HG03558 (cell line): ENCODE data around the gene ZBTB40.

Experiments used
- ATAC-seq: cut with Tn5 transposase; IDR thresholded peaks from one replicate; pipeline ENCODE4 v1.9.1; 2021; ENCODE audit warnings: moderate number of reproducible peaks; ENCODE audit not compliant: unreplicated experiment; ENCODE audit errors: extremely low read depth

Gene ZBTB40

GRCh38 chr1:22496536-22497160 lies 45.0 kb downstream of the ZBTB40 start:
- no peak for ATAC-seq

GRCh38 chr1:22498463-22498862 lies 46.8 kb downstream of the ZBTB40 start:
- no peak for ATAC-seq

GRCh38 chr1:22500058-22500457 lies 48.4 kb downstream of the ZBTB40 start:
- no peak for ATAC-seq

GRCh38 chr1:22500471-22500870 lies 48.8 kb downstream of the ZBTB40 start:
- no peak for ATAC-seq

GRCh38 chr1:22502202-22502601 lies 50.6 kb downstream of the ZBTB40 start:
- ATAC-seq: no peak

- ATAC-seq: no peak
Measured at GRCh38 chr1:22503721-22504410, 52.2 kb downstream of the ZBTB40 start.

GRCh38 chr1:22506130-22506692 lies 54.6 kb downstream of the ZBTB40 start:
- no peak for ATAC-seq

GRCh38 chr1:22507587-22507986 lies 55.9 kb downstream of the ZBTB40 start:
- ATAC-seq: no peak

GRCh38 chr1:22508329-22508728 lies 56.7 kb downstream of the ZBTB40 start:
- no peak for ATAC-seq

- ATAC-seq: no peak
Measured at GRCh38 chr1:22508991-22509390, 57.3 kb downstream of the ZBTB40 start.

GRCh38 chr1:22509815-22510214 lies 58.2 kb downstream of the ZBTB40 start:
- ATAC-seq: no peak

- no peak for ATAC-seq
Measured at GRCh38 chr1:22512873-22513272, 61.2 kb downstream of the ZBTB40 start.

- ATAC-seq: no peak
Measured at GRCh38 chr1:22516906-22517571, 65.4 kb downstream of the ZBTB40 start.

- no peak for ATAC-seq
Measured at GRCh38 chr1:22517956-22518355, 66.3 kb downstream of the ZBTB40 start.

GRCh38 chr1:22518379-22518778 lies 66.7 kb downstream of the ZBTB40 start:
- ATAC-seq: no peak

GRCh38 chr1:22520871-22521270 lies 69.2 kb downstream of the ZBTB40 start:
- no peak for ATAC-seq

GRCh38 chr1:22521692-22522091 lies 70.0 kb downstream of the ZBTB40 start:
- no peak for ATAC-seq

GRCh38 chr1:22522221-22522743 lies 70.6 kb downstream of the ZBTB40 start:
- ATAC-seq: no peak

GRCh38 chr1:22524481-22524880 lies 72.8 kb downstream of the ZBTB40 start:
- no peak for ATAC-seq

- no peak for ATAC-seq
Measured at GRCh38 chr1:22525211-22525610, 73.6 kb downstream of the ZBTB40 start.

GRCh38 chr1:22525646-22526045 lies 74.0 kb downstream of the ZBTB40 start:
- ATAC-seq: no peak
